ENCODE measurements around the gene NRCAM.
"Not testable (repeated sequence)": the region's sequence is repeated elsewhere in the genome, so short reads cannot be mapped to it uniquely, and the experiment has no call there.

The NRCAM gene

GRCh38 chr7:108278776-108279175 lies 177.5 kb downstream of the NRCAM start:
- DNase-seq (ENCODE audit: low spot score): no peak

- DNase-seq (ENCODE audit: low spot score): no peak
These were observed 178.0 kb downstream of the NRCAM start for GRCh38 chr7:108278281-108278680.

- DNase-seq (ENCODE audit: low spot score): not testable (repeated sequence)
These were observed 181.8 kb downstream of the NRCAM start for GRCh38 chr7:108274447-108274846.

- DNase-seq (ENCODE audit: low spot score): not testable (repeated sequence)
These were observed 183.3 kb downstream of the NRCAM start for GRCh38 chr7:108272891-108273290.

- DNase-seq (ENCODE audit: low spot score): no peak
These were observed 185.7 kb downstream of the NRCAM start for GRCh38 chr7:108270385-108271015.

GRCh38 chr7:108268200-108268820 lies 187.9 kb downstream of the NRCAM start:
- DNase-seq (ENCODE audit: low spot score): no peak

GRCh38 chr7:108267615-108268014 lies 188.6 kb downstream of the NRCAM start:
- DNase-seq (ENCODE audit: low spot score): no peak

- no peak for DNase-seq (ENCODE audit: low spot score)
These were observed 189.7 kb downstream of the NRCAM start for GRCh38 chr7:108266491-108266890.

GRCh38 chr7:108266035-108266434 lies 190.2 kb downstream of the NRCAM start:
- no peak for DNase-seq (ENCODE audit: low spot score)

GRCh38 chr7:108265007-108265406 lies 191.2 kb downstream of the NRCAM start:
- DNase-seq (ENCODE audit: low spot score): no peak

GRCh38 chr7:108263425-108263824 lies 192.8 kb downstream of the NRCAM start:
- DNase-seq (ENCODE audit: low spot score): no peak

- no peak for DNase-seq (ENCODE audit: low spot score)
These were observed 194.5 kb downstream of the NRCAM start for GRCh38 chr7:108261560-108262255.

GRCh38 chr7:108259447-108259846 lies 196.8 kb downstream of the NRCAM start:
- DNase-seq (ENCODE audit: low spot score): not testable (repeated sequence)

GRCh38 chr7:108257954-108258353 lies 198.3 kb downstream of the NRCAM start:
- no peak for DNase-seq (ENCODE audit: low spot score)

- no peak for DNase-seq (ENCODE audit: low spot score)
These were observed 202.0 kb downstream of the NRCAM start for GRCh38 chr7:108254259-108254658.

GRCh38 chr7:108253275-108254044 lies 202.8 kb downstream of the NRCAM start:
- no peak for DNase-seq (ENCODE audit: low spot score)

GRCh38 chr7:108252177-108252576 lies 204.1 kb downstream of the NRCAM start:
- no peak for DNase-seq (ENCODE audit: low spot score)

- no peak for DNase-seq (ENCODE audit: low spot score)
These were observed 204.5 kb downstream of the NRCAM start for GRCh38 chr7:108251700-108252099.

- DNase-seq (ENCODE audit: low spot score): no peak
These were observed 206.8 kb downstream of the NRCAM start for GRCh38 chr7:108249453-108249852.

GRCh38 chr7:108248821-108249220 lies 207.4 kb downstream of the NRCAM start:
- DNase-seq (ENCODE audit: low spot score): no peak

- no peak for DNase-seq (ENCODE audit: low spot score)
These were observed 207.8 kb downstream of the NRCAM start for GRCh38 chr7:108248418-108248817.

GRCh38 chr7:108247614-108248013 lies 208.6 kb downstream of the NRCAM start:
- DNase-seq (ENCODE audit: low spot score): no peak

Data from hematopoietic multipotent progenitor cell treated with erythropoietin and hydrocortisone succinate and interleukin-3 and kit ligand, for 15 days (in vitro differentiated cells).